Endothelial cell (in vitro differentiated cells): ENCODE results near the gene RAB14. TPM values are rescaled to one million over a fixed set of nuclear protein-coding genes. Genes with fewer than 3 reads are reported as not detected.

Experiments used
- DNase-seq: peaks from one replicate; pipeline ENCODE4 v3.0.0; 2021; ENCODE audit warnings: low spot score
- H3K27ac Mint-ChIP-seq: one replicate; pipeline ENCODE4 v1.8.0; 2021; ENCODE audit warnings: mixed read lengths, inconsistent platforms; ENCODE audit not compliant: unreplicated experiment
- H3K27me3 Mint-ChIP-seq: one replicate; pipeline ENCODE4 v1.8.0; 2021; ENCODE audit warnings: mild to moderate bottlenecking, moderate library complexity, mixed read lengths, inconsistent platforms; ENCODE audit not compliant: unreplicated experiment
- H3K36me3 Mint-ChIP-seq: one replicate; pipeline ENCODE4 v1.8.0; 2021; ENCODE audit warnings: mild to moderate bottlenecking, low read depth, mixed read lengths, inconsistent platforms; ENCODE audit not compliant: unreplicated experiment
- H3K4me1 Mint-ChIP-seq: one replicate; pipeline ENCODE4 v1.8.0; 2021; ENCODE audit warnings: mild to moderate bottlenecking, mixed read lengths, inconsistent platforms; ENCODE audit not compliant: unreplicated experiment
- H3K4me3 Mint-ChIP-seq: one replicate; pipeline ENCODE4 v1.8.0; 2021; ENCODE audit warnings: mild to moderate bottlenecking, mixed read lengths, inconsistent platforms; ENCODE audit not compliant: unreplicated experiment
- H3K9me3 Mint-ChIP-seq: one replicate; pipeline ENCODE4 v1.8.0; 2021; ENCODE audit warnings: mixed read lengths, inconsistent platforms; ENCODE audit not compliant: unreplicated experiment
- total RNA-seq: library from RNA; stranded (reverse); fragmentation: NEBNext Ultra II Directional; extraction: Animal tissue kit (Norgen Biotek cat#: 25700); gene quantifications from one replicate; pipeline ENCODE4 v1.2.1, GENCODE V29; 2021; ENCODE audit not compliant: unreplicated experiment
- TF ChIP-seq, protein P1 (sequence below): fragments of 200-600 bp; sonication (generic); IDR thresholded peaks from one replicate; pipeline ENCODE4 v1.5.0; 2021; ENCODE audit warnings: antibody characterized with exemption; ENCODE audit not compliant: unreplicated experiment

RAB14 gene
- total RNA-seq, 1 donor from 2014 or later = 81.6 TPM

DNA sequence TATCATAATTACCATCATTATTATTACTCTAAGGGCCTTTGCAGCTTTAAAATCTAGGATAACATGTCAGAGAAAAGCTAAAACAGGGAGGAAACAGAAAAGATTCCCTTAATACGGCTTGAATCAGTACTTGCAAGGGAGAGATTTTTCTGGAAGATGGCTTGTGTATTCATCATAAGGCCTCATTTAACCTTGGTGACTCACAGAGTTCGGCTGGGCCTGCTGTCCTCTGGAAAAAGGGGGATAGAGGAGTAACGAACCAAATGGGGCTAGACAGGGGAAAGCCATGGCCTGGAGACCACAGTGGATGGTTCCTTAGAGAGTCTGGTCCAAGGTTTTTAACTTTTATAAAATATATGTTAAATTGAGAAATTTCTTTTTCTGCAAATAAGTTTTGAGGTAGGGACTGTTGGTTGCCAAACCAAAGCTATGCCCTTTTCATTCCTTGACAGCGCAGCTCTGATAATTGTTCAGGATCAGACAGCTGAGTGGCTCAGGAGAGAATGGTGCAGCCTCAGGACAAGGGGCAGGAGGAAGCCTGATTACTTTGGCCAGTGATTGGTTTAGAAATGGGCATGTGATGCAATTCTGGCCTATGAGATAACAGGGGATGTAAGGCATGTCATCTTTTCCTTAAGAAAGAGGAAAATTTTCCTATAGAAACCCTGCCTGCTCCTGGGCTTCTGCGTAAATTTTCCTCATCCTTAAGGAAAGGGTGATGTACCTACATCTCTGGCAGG lies 40.7 kb upstream of the RAB14 start:
- Mint-ChIP-seq H3K9me3 (no peaks in the 10 kb centered on the region), H3K4me3 (no peak overlapping the region), H3K4me1 (no peaks in the 10 kb centered on the region), H3K27ac (no peak overlapping the region), H3K27me3 (no peaks in the 10 kb centered on the region), H3K36me3 (peaks cover 7% of the 10 kb centered on the region)
- TF ChIP-seq, protein P1, sequence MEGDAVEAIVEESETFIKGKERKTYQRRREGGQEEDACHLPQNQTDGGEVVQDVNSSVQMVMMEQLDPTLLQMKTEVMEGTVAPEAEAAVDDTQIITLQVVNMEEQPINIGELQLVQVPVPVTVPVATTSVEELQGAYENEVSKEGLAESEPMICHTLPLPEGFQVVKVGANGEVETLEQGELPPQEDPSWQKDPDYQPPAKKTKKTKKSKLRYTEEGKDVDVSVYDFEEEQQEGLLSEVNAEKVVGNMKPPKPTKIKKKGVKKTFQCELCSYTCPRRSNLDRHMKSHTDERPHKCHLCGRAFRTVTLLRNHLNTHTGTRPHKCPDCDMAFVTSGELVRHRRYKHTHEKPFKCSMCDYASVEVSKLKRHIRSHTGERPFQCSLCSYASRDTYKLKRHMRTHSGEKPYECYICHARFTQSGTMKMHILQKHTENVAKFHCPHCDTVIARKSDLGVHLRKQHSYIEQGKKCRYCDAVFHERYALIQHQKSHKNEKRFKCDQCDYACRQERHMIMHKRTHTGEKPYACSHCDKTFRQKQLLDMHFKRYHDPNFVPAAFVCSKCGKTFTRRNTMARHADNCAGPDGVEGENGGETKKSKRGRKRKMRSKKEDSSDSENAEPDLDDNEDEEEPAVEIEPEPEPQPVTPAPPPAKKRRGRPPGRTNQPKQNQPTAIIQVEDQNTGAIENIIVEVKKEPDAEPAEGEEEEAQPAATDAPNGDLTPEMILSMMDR = no peak
- no peak for DNase-seq

DNA sequence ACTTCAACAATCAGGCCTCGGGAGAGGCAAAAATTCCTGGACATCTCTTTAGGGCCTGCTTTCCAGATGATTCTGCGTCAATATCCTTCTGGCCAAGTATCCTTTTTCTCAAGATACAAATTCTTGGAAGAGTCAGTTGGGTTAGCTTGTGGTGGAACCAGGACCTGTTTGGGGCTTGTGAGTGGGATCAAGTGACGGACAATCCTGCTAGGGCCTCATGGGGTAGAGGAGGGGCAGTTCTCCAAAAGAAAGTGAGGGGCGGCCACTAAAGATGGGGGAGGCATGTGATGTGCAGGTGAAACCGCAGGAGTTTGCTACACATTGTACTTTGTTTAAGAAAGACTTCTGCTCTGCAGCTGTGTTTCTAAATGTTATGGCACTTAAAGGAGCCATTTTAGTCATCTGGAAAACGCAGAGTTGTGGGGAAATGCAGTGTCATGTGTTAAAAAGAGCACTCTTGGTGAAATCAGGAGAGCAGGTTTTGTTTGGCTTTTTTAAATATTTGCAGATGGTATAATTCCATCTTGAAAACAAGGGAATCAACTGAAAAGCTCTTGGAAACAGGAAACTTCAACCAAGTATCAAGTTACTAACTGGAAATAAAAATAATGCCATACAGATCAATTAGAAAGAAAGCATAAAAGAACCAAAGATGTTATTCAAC lies 38.9 kb upstream of the RAB14 start:
- peaks cover 7% of the 10 kb centered on the region for H3K36me3 Mint-ChIP-seq
- H3K4me3 Mint-ChIP-seq = no peak overlapping the region
- TF ChIP-seq, protein P1 = no peak
- no peak overlapping the region for H3K27ac Mint-ChIP-seq
- no peaks in the 10 kb centered on the region for H3K27me3 Mint-ChIP-seq
- no peaks in the 10 kb centered on the region for H3K4me1 Mint-ChIP-seq
- DNase-seq = no peak
- no peaks in the 10 kb centered on the region for H3K9me3 Mint-ChIP-seq

DNA sequence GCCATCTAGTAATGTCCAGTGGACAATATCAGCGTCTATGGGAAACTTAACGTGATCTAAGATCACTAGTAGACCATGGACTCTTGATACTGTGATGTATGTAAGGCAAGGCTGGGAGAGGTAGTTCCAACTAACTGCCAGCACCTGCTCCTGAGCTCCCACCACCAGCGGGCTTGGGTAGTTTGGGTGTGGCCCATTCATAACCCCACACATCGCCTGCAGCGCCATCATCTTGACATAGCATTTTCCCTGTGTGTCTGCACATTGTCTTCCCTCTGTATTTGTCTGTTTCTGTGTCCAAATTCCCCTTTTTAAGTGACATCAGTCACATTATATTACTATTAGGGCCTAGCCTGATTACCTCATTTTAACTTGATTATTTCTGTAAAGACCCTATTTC lies 38.2 kb upstream of the RAB14 start:
- TF ChIP-seq, protein P1 = no peak
- Mint-ChIP-seq H3K4me1 (peaks cover 4% of the 10 kb centered on the region), H3K4me3 (no peak overlapping the region), H3K36me3 (peaks cover 7% of the 10 kb centered on the region), H3K27ac (no peak overlapping the region), H3K9me3 (no peaks in the 10 kb centered on the region), H3K27me3 (no peaks in the 10 kb centered on the region)
- DNase-seq = no peak

DNA sequence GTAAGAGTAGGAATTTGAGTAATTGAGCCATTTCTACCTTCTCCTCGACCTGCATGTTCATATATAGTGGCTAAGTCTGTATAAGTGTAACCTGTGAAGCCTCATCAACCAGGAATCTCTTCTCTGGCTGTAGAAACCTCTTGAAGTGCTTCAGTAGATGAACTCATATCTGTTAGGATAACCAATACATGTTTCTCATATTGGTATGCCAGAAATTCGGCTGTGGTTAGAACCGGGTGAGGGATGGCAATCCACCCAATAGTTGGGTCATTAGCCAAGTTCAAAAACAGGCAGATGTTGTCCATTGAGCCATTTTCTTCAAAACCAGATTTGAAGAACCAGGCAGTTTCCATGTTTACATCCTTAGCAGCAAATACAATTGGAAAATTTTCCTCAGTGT lies 37.4 kb upstream of the RAB14 start:
- no peak overlapping the region for H3K27ac Mint-ChIP-seq
- DNase-seq = no peak
- H3K9me3 Mint-ChIP-seq = no peaks in the 10 kb centered on the region
- no peak overlapping the region for H3K4me3 Mint-ChIP-seq
- peaks cover 10% of the 10 kb centered on the region for H3K4me1 Mint-ChIP-seq
- TF ChIP-seq, protein P1 = no peak
- H3K36me3 Mint-ChIP-seq = peaks cover 7% of the 10 kb centered on the region
- H3K27me3 Mint-ChIP-seq = no peaks in the 10 kb centered on the region

DNA sequence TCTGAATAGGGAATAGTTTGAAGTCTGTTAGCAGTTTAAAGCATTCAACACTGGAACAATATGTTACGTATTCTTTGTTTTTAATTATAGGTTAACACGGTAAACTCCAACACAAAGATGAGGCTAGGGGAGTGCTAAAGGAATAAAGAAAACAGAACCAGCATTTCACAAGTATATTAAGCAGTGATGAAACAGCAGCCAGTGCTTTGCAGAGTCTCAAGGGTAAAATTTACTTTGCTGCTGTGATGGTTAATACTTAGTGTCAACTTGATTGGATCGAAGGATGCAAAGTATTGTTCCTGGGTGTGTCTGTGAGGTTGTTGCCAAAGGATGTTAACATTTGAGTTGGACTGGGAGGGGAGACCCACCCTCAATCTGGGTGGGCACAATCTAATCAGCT lies 36.2 kb upstream of the RAB14 start:
- Mint-ChIP-seq H3K9me3 (no peaks in the 10 kb centered on the region), H3K4me1 (peaks cover 13% of the 10 kb centered on the region), H3K36me3 (no peaks in the 10 kb centered on the region), H3K27ac (no peak overlapping the region), H3K4me3 (no peak overlapping the region), H3K27me3 (no peaks in the 10 kb centered on the region)
- no peak for DNase-seq
- TF ChIP-seq, protein P1 = no peak
